Spleen (tissue), 11 donors: ENCODE results near the gene METTL8. TPM values are rescaled to one million over a fixed set of nuclear protein-coding genes. Genes with fewer than 3 reads are reported as not detected.

Source experiments
- DNase-seq: peaks from one replicate; pipeline ENCODE4 v3.0.0-alpha.2; 2020
- H3K27ac ChIP-seq, 8 donors: fragments of 200-600 bp; sonication (generic) in 7 of 8; 1 replicate in 4 of 8; 2 replicates in 4 of 8; pipeline versions ENCODE4 v1.5.0 to v1.8.0; 2016 to 2021; ENCODE audit warnings: inconsistent platforms in 4 of 8, mild to moderate bottlenecking in 4 of 8, moderate library complexity in 1 of 8
- H3K27me3 ChIP-seq, 7 donors: fragments of 200-600 bp; sonication (generic) in 6 of 7; replicated peaks in 1 of 7; 1 replicate in 4 of 7; 2 replicates in 3 of 7; pipeline versions ENCODE4 v1.5.0 to v1.8.0; 2016 to 2021; ENCODE audit warnings: inconsistent platforms in 3 of 7, mild to moderate bottlenecking in 1 of 7
- H3K36me3 ChIP-seq, 6 donors: fragments of 200-600 bp; sonication (generic) in 5 of 6; 1 replicate in 4 of 6; 2 replicates in 2 of 6; pipeline versions ENCODE4 v1.5.0 to v1.8.0; 2016 to 2021; ENCODE audit warnings: inconsistent platforms in 2 of 6
- H3K4me1 ChIP-seq, 6 donors: fragments of 200-600 bp; sonication (generic) in 5 of 6; 1 replicate in 3 of 6; 2 replicates in 3 of 6; pipeline versions ENCODE4 v1.5.0 to v1.8.0; 2016 to 2021; ENCODE audit warnings: inconsistent platforms in 3 of 6
- H3K4me3 ChIP-seq, 8 donors: fragments of 200-600 bp; sonication (generic) in 7 of 8; 1 replicate in 4 of 8; 2 replicates in 4 of 8; pipeline versions ENCODE4 v1.5.0 to v1.8.0; 2016 to 2021; ENCODE audit warnings: inconsistent platforms in 4 of 8, mild to moderate bottlenecking in 4 of 8, moderate library complexity in 2 of 8
- H3K9me3 ChIP-seq, 8 donors: fragments of 200-600 bp; sonication (generic) in 7 of 8; 1 replicate in 4 of 8; 2 replicates in 4 of 8; pipeline versions ENCODE4 v1.5.0 to v1.8.0; 2016 to 2021; ENCODE audit warnings: inconsistent platforms in 4 of 8
- CTCF ChIP-seq, 11 experiments: fragments of 200-600 bp in 7 of 11; fragments of 450-650 bp in 4 of 11; sonication (generic) in 4 of 11; IDR thresholded peaks in 8 of 11; conservative IDR thresholded peaks in 3 of 11; 1 replicate in 7 of 11; 2 replicates in 4 of 11; pipeline versions ENCODE4 v1.4.0 to v1.8.0; 2016 to 2021; ENCODE audit warnings: antibody characterized with exemption in 11 of 11, inconsistent platforms in 4 of 11, mild to moderate bottlenecking in 1 of 11
- POLR2A ChIP-seq, 3 donors: fragments of 450-650 bp; IDR thresholded peaks; one replicate each; pipeline ENCODE4 v1.5.1; 2017; ENCODE audit warnings: antibody characterized with exemption in 3 of 3, mild to moderate bottlenecking in 1 of 3
- POLR2AphosphoS5 ChIP-seq, 3 donors: sonication (generic); formaldehyde crosslinking; IDR thresholded peaks; one replicate each; pipeline ENCODE4 v1.5.1; 2017; ENCODE audit warnings: antibody characterized with exemption in 3 of 3
- WGBS, 5 donors: extraction: QIAGEN DNeasy Blood & Tissue Kit in 3 of 5; methylation state at CpG; one replicate each; pipeline versions ENCODE4 v1.1.5 to v1.1.7; 2013 to 2018; 5-methylcytosine and 5-hydroxymethylcytosine counted together
- intact Hi-C: fragments of 100-400 bp; cut with DNase I; formaldehyde crosslinking; loops from one replicate; pipeline ENCODE4 v1.15.0; 2023; ENCODE audit warnings: low total_unique reads
- polyA plus RNA-seq, 3 donors: library from polyadenylated mRNA; stranded (reverse); fragments of 200-250 nt; gene quantifications; one replicate each; pipeline ENCODE4 v1.2.1, GENCODE V29; 2013
- total RNA-seq, 7 donors: library from RNA; depleted of rRNA in 3 of 7; stranded (reverse); fragments of >200 nt in 3 of 7; fragmentation: NEBNext Ultra II Directional in 4 of 7; extraction: Animal tissue kit (Norgen Biotek cat#: 25700) in 4 of 7; gene quantifications; one replicate each; pipeline versions ENCODE4 v1.1.0 to v1.2.1, GENCODE V29; 2016 to 2021
- donor health status: healthy with polysubstance abuse.
- donor health status: DM: no; HTN: no; CAD: no; lungs with moderate emphysema.
- donor health status: DM: no; HTN: no; CAD: no.
- donor health status: Bipolar disorder and iron deficiency.
- donor health status: healthy.
- donor health status: DM: no; HTN: no; CAD: no.
- donor health status: DM: yes; HTN: yes; CAD: no.

Gene METTL8
- total and polyA plus RNA-seq, 10 donors = 15.4 to 48.7 (median 24.7) TPM

GRCh38 chr2:171401947-171402346 is 31.8 kb downstream of the METTL8 start:
- Histone ChIP-seq H3K4me3 (no peak overlapping the region), H3K27ac (no peak overlapping the region), H3K36me3 (no peaks in the 10 kb centered on the region), H3K9me3 (peaks cover 0 to 18% (median 13%) of the 10 kb centered on the region in 8 donors), H3K27me3 (no peaks in the 10 kb centered on the region), H3K4me1 (peaks cover 0 to 32% (median 9%) of the 10 kb centered on the region in 6 donors)
- 96 to 100% (median 100%) methylated on average over 1 of the region's 1 CpG for WGBS, 5 donors
- DNase-seq = no peak
- intact Hi-C loops = no loop called here
- TF ChIP-seq POLR2A (IDR thresholded peaks at IDR 0.05) (no peak), CTCF (IDR thresholded peaks at IDR 0.05 in 8 of 11, conservative IDR thresholded peaks at IDR 0.05 in 3 of 11) (no peak), POLR2AphosphoS5 (IDR thresholded peaks at IDR 0.05) (no peak)

DNA sequence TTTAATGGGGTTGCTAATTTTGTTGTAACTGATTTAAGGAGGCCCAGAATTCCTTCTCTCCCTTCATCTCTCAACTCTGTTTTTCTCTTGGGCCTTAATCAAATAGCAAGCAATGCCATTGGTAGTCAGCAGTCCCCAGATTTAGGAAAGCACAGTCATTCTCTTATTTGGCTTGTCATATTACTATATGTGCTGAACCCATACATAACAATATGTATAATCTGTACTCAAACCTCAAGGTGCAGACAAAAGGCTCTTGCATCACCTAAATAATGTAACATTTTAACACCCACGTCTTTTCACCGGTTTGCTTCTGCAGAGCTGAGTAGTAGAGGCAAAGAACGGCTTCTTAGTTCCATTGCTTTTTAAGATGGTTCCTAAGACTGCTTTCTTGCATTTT is 33.4 kb downstream of the METTL8 start:
- WGBS, 5 donors = 65 to 90% (median 76%) methylated on average over 3 of the region's 3 CpGs
- Histone ChIP-seq H3K4me1 (peaks cover 0 to 17% (median 2%) of the 10 kb centered on the region in 6 donors), H3K27me3 (no peaks in the 10 kb centered on the region), H3K9me3 (peaks cover 0 to 18% (median 13%) of the 10 kb centered on the region in 8 donors), H3K4me3 (no peak overlapping the region), H3K27ac (no peak overlapping the region), H3K36me3 (no peaks in the 10 kb centered on the region)
- intact Hi-C loops = no loop called here
- TF ChIP-seq POLR2AphosphoS5 (IDR thresholded peaks at IDR 0.05) (no peak), POLR2A (IDR thresholded peaks at IDR 0.05) (no peak), CTCF (IDR thresholded peaks at IDR 0.05 in 8 of 11, conservative IDR thresholded peaks at IDR 0.05 in 3 of 11) (no peak)
- no peak for DNase-seq

DNA sequence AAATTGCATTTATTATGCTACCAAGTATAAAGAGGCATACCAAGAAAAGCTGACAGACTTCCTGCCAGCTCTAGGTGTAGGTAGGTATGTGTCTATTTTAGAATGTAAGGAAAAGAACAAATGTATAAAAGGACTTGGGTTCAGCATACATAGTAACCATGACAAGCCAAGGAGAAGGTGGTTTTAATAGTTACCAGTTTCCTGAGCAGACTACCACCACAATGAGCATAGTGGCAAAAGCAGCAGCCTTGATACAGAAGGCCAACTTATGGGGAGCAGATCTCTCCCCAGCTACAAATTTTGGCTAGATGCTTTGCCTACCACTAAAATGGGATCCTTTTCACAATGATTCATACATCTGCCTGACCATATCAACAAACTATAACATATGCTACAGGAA is 34.5 kb downstream of the METTL8 start:
- Histone ChIP-seq H3K9me3 (peaks cover 0 to 18% (median 13%) of the 10 kb centered on the region in 8 donors), H3K4me3 (no peak overlapping the region), H3K27ac (no peak overlapping the region), H3K36me3 (no peaks in the 10 kb centered on the region), H3K27me3 (no peaks in the 10 kb centered on the region), H3K4me1 (peaks cover 0 to 11% (median under 1%) of the 10 kb centered on the region in 6 donors)
- intact Hi-C loops = no loop called here
- DNase-seq = no peak
- TF ChIP-seq CTCF (IDR thresholded peaks at IDR 0.05 in 8 of 11, conservative IDR thresholded peaks at IDR 0.05 in 3 of 11) (no peak), POLR2A (IDR thresholded peaks at IDR 0.05) (no peak), POLR2AphosphoS5 (IDR thresholded peaks at IDR 0.05) (no peak)

GRCh38 chr2:171394164-171394740 is 39.5 kb downstream of the METTL8 start:
- no peak overlapping the region for H3K27ac ChIP-seq
- no peaks in the 10 kb centered on the region for H3K9me3 ChIP-seq
- no peak overlapping the region for H3K4me3 ChIP-seq
- no peak for DNase-seq
- intact Hi-C loops = no loop called here
- no peaks in the 10 kb centered on the region for H3K36me3 ChIP-seq
- TF ChIP-seq POLR2AphosphoS5 (IDR thresholded peaks at IDR 0.05) (no peak), POLR2A (IDR thresholded peaks at IDR 0.05) (no peak), CTCF (IDR thresholded peaks at IDR 0.05 in 8 of 11, conservative IDR thresholded peaks at IDR 0.05 in 3 of 11) (no peak)
- 36 to 79% (median 52%) methylated on average over 1 of the region's 1 CpG for WGBS, 5 donors
- H3K4me1 ChIP-seq = peaks cover 0 to 27% (median 5%) of the 10 kb centered on the region in 6 donors
- H3K27me3 ChIP-seq = no peaks in the 10 kb centered on the region
